ENCODE measurements around the gene AVP.
A peak's percentile ranks its signal among the peaks of the same experiment; 100 is the strongest.

Gene AVP

GRCh38 chr20:3047486-3048419, 36.8 kb downstream of the AVP start:
- DNase-seq (ENCODE audit: low spot score), result no peak

DNA sequence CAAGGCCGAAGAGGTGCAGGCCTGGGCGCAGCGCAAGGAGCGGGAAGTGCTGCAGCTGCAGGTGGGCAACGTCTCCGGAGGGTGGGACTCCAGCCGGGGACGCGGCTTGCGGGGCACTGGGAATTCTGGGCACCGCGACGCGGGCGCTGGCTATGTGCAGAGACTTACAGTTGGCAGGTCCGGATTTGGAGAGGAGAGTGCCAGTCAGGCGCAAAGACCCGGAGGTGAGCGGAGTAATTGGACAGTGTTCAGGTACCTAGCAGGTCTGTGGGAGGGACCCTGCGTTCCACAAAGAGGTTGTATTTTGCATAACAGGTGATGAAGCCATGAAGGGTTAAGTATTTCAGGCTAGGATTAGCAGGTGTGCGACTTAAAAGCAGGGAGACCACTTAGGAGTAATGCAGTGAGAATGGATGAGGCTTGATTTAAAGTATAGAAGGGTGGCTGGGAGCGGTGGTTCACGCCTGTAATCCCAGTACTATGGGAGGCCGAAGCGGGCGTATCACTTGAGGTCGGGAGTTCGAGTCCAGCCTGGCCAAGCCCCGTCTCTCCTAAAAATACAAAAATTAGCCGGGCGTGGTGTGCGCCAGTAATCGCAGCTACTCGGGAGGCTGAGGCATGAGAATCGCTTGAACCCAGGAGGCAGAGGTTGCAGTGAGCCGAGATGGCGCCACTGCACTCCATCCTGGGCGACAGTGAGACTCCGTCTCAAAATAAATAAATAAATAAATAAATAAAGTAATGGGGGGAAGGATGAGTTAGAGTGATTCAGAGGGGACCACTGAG, 37.7 kb downstream of the AVP start:
- DNase-seq (ENCODE audit: low spot score), result no peak

DNA sequence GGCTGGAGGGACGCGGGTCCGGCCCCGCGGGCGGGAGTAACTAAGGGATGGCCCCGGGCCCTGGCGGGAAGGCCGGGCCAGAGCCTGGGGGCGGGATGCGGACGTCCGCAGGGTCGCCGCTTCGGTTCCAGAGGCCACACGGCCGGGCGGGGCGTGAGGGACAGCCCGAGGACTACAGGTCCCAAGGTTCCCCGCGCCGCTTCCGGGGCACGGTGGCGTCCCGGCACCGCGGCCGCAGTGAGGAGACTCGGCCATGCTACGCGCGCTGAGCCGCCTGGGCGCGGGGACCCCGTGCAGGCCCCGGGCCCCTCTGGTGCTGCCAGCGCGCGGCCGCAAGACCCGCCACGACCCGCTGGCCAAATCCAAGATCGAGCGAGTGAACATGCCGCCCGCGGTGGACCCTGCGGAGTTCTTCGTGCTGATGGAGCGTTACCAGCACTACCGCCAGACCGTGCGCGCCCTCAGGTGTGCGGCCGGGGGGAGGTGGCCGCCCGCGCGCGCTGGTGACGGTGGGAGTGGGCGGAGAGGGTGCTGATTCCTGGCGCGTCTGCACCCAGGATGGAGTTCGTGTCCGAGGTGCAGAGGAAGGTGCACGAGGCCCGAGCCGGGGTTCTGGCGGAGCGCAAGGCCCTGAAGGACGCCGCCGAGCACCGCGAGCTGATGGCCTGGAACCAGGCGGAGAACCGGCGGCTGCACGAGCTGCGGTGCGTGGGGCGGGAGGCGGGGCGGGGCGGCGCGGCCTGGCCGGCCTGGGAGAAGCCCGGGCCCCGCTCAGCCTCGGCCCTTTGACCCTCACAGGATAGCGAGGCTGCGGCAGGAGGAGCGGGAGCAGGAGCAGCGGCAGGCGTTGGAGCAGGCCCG, 38.5 kb downstream of the AVP start, which contains the start of gene MRPS26:
MRPS26 (plus strand) TSS at position 237 of the 861 bp plus-strand sequence; CDS start at position 254, 17 bp downstream.
- peak; percentile 87 for DNase-seq (ENCODE audit: low spot score)

GRCh38 chr20:3045042-3045815, 39.3 kb downstream of the AVP start:
- DNase-seq (ENCODE audit: low spot score), result peak; percentile 59

- no peak for DNase-seq (ENCODE audit: low spot score)
These were observed 40.1 kb downstream of the AVP start for GRCh38 chr20:3044336-3044965.

DNA sequence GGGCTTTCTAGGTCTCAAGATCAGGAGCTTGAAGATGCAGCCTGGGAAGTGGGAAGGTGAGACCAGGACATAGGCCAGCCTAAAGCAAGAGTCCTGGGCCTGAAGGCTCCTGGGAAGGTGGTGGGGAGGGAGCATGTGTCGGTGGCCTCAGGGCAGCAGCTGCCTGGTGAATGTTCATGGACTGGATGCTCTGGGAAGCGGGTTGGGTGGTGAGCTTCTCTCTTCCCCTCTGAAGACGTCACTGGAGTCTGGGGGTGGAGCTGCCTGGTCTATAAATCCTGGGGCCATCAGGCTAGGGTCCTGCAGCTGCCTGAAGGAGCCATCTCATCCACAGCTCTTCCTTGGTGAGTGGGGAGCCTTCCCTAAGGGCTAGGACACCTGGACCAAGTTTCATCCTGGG, 41.2 kb downstream of the AVP start, which contains the start of gene GNRH2:
GNRH2 (plus strand) TSS at position 301 of the 400 bp plus-strand sequence. CDS start 793 bp downstream, outside the sequence.
- no peak for DNase-seq (ENCODE audit: low spot score)

GRCh38 chr20:3042625-3043024, 41.9 kb downstream of the AVP start:
- DNase-seq (ENCODE audit: low spot score), result no peak

GRCh38 chr20:3041854-3042409, 42.6 kb downstream of the AVP start:
- no peak for DNase-seq (ENCODE audit: low spot score)

DNA sequence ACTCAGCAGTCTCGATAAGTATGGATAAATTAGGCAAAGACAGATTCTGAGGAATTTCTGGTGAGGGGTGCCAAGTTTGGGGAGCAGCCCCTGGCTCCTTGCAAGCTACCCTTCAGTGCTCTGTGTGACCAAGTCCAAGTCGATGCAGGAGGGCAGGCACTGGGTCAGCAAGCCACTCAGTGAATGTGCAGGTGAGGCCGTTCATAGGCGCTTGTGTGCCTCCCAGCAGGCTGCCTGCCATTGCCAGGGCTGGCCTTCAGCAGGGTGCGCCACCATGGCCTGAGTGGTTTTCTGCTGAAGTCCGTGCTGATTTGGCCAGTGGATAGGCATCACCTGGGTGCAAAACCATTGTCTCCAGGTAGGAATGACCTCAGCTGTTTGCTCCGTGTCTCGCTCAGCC, 44.4 kb downstream of the AVP start:
- no peak for DNase-seq (ENCODE audit: low spot score)

GRCh38 chr20:3039426-3039825, 45.1 kb downstream of the AVP start:
- no peak for DNase-seq (ENCODE audit: low spot score)

GRCh38 chr20:3038454-3038853, 46.1 kb downstream of the AVP start:
- DNase-seq (ENCODE audit: low spot score), result no peak

- DNase-seq (ENCODE audit: low spot score), result no peak
These were observed 46.9 kb downstream of the AVP start for GRCh38 chr20:3037654-3038053.

DNA sequence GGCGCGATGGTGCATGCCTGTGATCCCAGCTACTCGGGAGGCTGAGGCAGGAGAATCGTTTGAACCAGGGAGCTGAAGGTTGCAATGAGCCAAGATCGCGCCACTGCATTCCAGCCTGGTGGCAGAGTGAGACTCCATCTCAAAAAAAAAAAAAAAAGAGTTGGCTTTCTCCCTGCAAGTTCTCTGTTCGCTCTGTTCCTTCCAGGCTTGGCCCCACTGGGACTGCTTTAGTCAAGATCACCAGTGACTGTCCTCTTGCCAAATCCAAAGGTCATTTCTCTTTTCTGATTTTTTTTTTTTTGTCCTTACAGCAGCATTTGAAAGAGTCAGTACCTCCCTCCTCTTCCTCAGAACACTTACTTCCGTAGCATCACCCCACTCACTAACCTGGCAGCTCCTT, 51.9 kb downstream of the AVP start:
- no peak for DNase-seq (ENCODE audit: low spot score)

All from activated CD4-positive, alpha-beta T cell treated with anti-CD3 and anti-CD28 coated beads, Interleukin-2, Interleukin-4, amounts not matched to agents 100 ng/mL and 50 ng/mL, durations not matched to agents 16 hours and 8 hours (primary cell).